ENCODE data around the gene TPP2. TPM values are rescaled to one million over a fixed set of nuclear protein-coding genes. Genes with fewer than 3 reads are reported as not detected.

Gene TPP2
- total RNA-seq, 1 donor = 65.7 TPM

GRCh38 chr13:102694937-102695336 is 98.2 kb downstream of the TPP2 start, which contains the start of gene METTL21C:
TSS of gene METTL21C (minus strand) at chr13:102695044. CDS start at chr13:102694498, 546 bp downstream.
- no peak within 1 kb of the TSS for H3K4me3 ChIP-seq (ENCODE audit: low read depth, low read length)
- DNase-seq (ENCODE audit: low read depth) = no peak
- no peak for TF ChIP-seq CTCF (IDR thresholded peaks at IDR 0.05; ENCODE audit: insufficient read depth, low read length)

DNA sequence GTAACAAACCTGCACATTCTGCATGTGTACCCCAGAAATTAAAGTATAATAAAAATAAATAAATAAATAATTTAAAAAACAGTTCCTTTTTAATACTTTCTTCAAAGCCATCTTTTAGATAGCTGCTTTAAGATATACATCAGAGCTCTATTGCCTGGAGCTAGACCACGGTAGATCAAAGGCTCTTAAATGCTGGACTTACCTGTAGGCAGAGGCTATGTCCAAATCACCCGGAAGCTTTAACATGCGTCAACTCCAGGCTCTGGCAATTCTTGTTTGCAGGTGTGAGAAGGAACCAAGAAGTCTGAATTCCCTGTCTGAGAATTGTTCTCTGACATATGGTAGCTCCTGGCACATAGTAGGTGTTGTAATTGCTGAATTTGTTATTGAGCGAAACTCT is 99.7 kb downstream of the TPP2 start:
- no peak for DNase-seq (ENCODE audit: low read depth)
- no peak overlapping the region for H3K4me3 ChIP-seq (ENCODE audit: low read depth, low read length)
- no peak for TF ChIP-seq CTCF (IDR thresholded peaks at IDR 0.05; ENCODE audit: insufficient read depth, low read length)

DNA sequence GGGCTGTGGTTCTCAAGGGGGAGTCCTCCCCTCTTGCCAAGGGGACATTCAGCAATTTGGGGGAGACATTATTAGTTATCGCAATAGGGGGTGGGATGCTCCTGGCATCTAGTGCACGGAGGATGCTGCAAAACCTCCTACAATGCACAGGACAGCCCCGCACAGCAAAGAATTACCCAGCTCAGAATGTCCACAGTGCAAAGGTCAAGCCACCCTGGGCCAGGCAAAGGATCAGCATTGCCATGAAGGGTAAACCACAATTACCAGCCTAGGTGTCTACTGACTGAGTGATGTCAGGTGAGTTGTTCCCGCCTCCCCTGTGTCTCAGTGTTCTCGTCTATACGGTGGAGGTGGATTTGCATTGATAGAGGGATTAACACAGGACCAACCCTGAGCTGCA is 100.5 kb downstream of the TPP2 start:
- no peak for DNase-seq (ENCODE audit: low read depth)
- H3K4me3 ChIP-seq (ENCODE audit: low read depth, low read length) = no peak overlapping the region
- no peak for TF ChIP-seq CTCF (IDR thresholded peaks at IDR 0.05; ENCODE audit: insufficient read depth, low read length)

DNA sequence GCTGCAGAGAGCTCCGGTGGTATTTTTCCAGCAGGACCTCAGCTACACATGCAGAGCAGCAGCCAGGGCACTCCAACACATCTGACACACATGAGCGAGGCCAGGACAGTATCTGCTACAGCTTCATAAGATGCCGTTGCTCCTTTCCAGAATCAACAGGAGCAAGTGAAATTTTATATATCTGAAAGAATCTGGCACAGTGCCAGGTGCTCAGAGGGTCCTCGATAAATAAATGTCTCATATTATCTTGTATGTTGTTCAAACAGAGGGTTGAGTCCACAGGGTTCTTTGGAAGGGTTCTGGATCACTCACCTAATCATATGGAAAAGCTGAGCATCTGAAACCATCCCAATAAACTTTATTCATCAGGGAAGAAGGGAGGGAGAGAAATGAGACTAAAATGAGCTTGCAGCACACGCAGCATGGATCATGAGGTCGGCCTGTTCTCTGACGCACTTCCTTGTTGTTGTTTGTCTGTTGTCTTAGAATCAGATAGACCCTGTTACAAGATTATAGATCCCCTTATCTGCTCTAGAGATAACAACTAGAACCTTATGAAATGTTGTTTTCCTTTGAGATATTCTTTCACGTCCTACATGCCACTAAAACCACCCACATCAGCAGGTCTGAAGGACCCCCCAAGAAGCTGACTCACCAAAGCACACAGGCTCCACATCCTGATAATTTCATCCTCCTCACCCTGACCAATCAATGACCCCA is 101.3 kb downstream of the TPP2 start:
- no peak for TF ChIP-seq CTCF (IDR thresholded peaks at IDR 0.05; ENCODE audit: insufficient read depth, low read length)
- no peak overlapping the region for H3K4me3 ChIP-seq (ENCODE audit: low read depth, low read length)
- no peak for DNase-seq (ENCODE audit: low read depth)

DNA sequence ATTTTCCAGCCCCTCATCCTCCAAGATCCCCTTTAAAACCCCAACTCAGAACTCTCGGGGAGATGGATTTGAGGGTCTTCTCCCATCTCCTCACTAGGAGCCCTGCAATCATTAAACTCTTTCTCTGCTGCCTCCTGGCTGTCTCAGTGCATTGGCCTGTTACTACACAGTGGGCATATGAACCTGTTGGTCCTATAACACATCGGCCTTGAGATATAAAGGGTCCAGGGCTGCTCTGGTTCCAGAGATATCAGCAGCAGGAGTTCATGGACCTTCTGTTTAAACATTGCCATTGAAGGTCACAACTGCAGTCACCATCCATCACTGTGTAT is 101.8 kb downstream of the TPP2 start:
- H3K4me3 ChIP-seq (ENCODE audit: low read depth, low read length) = no peak overlapping the region
- DNase-seq (ENCODE audit: low read depth) = no peak
- TF ChIP-seq CTCF (IDR thresholded peaks at IDR 0.05; ENCODE audit: insufficient read depth, low read length) = no peak

DNA sequence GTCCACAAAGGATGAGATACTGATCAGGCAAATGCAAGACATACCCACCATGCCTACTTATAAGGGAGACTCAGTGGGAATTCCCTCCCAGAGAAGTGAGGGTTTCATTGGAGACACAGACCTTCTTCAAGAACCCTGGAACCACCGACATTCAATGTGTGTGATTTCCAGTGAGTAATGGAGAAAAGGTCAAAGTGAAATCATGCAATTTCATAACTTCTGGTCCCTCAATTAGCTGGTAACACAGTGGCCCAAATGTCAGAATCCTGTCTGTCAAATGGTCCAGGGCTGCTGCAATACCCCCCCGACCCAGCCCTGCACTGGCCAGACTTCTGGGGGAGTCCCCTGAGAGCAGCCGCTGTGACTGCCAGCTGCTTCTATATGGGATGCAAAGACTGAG is 102.7 kb downstream of the TPP2 start:
- TF ChIP-seq CTCF (IDR thresholded peaks at IDR 0.05; ENCODE audit: insufficient read depth, low read length) = no peak
- DNase-seq (ENCODE audit: low read depth) = no peak
- H3K4me3 ChIP-seq (ENCODE audit: low read depth, low read length) = no peak overlapping the region
